ENCODE measurements around the gene HERPUD1.
"Not testable (repeated sequence)": the region's sequence is repeated elsewhere in the genome, so short reads cannot be mapped to it uniquely, and the experiment has no call there.

Gene HERPUD1

DNA sequence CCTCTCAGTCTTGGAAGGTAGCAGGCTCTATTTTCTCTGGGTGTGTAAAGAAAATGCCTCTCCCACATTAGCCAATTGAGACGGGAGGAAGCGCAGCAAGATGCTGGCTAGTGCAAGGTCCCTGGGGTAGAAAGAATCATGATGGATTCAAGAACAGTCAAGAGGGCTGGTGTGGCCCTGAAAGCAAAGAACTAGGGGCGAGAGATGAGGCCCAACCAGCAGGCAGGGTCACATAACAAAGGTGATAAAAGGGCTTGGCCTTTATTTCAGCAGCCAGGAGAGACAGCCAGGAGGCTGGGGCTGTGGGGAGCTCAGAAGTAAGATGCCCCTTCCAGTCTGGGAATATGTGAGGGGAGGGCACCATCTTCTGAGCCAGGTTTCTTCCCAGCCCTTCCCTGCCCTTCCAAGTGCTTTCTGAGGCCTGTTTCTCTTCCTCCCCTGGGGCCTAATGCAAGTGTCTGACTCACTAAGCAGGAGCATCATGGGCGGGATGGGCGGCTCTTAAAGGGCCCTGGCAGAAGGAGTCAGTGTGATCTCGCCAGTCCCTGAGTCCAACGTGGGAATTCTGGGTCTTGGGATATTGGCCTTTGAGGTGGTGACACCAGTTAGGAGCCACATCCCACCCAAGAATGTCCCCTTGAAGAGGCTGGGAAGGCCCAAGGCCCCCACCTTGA, 53.5 kb downstream of the HERPUD1 start:
- no peaks in the 10 kb centered on the region for H3K27me3 Mint-ChIP-seq

GRCh38 chr16:56985962-56986360, 54.0 kb downstream of the HERPUD1 start:
- Mint-ChIP-seq H3K9me3 (no peaks in the 10 kb centered on the region), H3K36me3 (ENCODE audit: low read depth) (peaks cover 93% of the 10 kb centered on the region), H3K4me3 (peak overlapping the region; percentile 44), H3K27me3 (no peaks in the 10 kb centered on the region), H3K27ac (peak overlapping the region; percentile 100), H3K4me1 (ENCODE audit: low read depth) (peaks cover 73% of the 10 kb centered on the region)
- no peak for DNase-seq

More for the DNA sequence above, 53.5 kb downstream of the HERPUD1 start:
- DNase-seq, result no peak
- peak overlapping the region; percentile 44 for H3K4me3 Mint-ChIP-seq
- H3K9me3 Mint-ChIP-seq, result no peaks in the 10 kb centered on the region
- H3K27ac Mint-ChIP-seq, result peak overlapping the region; percentile 100
- peaks cover 89% of the 10 kb centered on the region for H3K36me3 Mint-ChIP-seq (ENCODE audit: low read depth)
- H3K4me1 Mint-ChIP-seq (ENCODE audit: low read depth), result peaks cover 73% of the 10 kb centered on the region

- peak overlapping the region; percentile 100 for H3K27ac Mint-ChIP-seq
- DNase-seq, result no peak
- no peaks in the 10 kb centered on the region for H3K27me3 Mint-ChIP-seq
- H3K4me3 Mint-ChIP-seq, result peak overlapping the region; percentile 100
- H3K36me3 Mint-ChIP-seq (ENCODE audit: low read depth), result peaks cover 94% of the 10 kb centered on the region
- no peaks in the 10 kb centered on the region for H3K9me3 Mint-ChIP-seq
- peaks cover 70% of the 10 kb centered on the region for H3K4me1 Mint-ChIP-seq (ENCODE audit: low read depth)
Measured at GRCh38 chr16:56986361-56986760, 54.4 kb downstream of the HERPUD1 start.

GRCh38 chr16:56986908-56987307, 55.0 kb downstream of the HERPUD1 start:
- Mint-ChIP-seq H3K36me3 (ENCODE audit: low read depth) (peaks cover 94% of the 10 kb centered on the region), H3K4me3 (peak overlapping the region; percentile 100), H3K27ac (peak overlapping the region; percentile 100), H3K4me1 (ENCODE audit: low read depth) (peaks cover 68% of the 10 kb centered on the region)
- DNase-seq, H3K9me3 Mint-ChIP-seq, H3K27me3 Mint-ChIP-seq: not testable (repeated sequence)

DNA sequence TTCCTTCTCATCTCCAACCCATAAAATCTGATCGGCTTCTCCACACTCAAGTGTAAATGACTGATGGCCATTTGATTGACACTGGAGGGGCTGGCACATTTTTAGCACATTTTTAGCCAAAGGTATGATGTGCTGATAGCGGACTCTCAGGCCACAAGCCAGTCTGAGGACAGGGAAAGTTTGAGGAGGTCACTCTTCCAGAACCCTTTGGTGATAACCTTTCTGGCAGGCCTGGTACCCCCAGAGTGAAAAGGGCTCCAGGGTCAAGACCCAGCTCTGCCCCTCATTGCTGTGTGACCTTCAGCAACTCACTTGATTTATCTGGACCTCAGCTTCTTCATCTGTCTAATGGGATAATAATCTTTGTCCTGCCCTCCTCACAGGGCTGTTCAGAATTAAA, 55.8 kb downstream of the HERPUD1 start:
- Mint-ChIP-seq H3K27ac (peak overlapping the region; percentile 100), H3K27me3 (no peaks in the 10 kb centered on the region), H3K9me3 (no peaks in the 10 kb centered on the region), H3K4me1 (ENCODE audit: low read depth) (peaks cover 67% of the 10 kb centered on the region), H3K36me3 (ENCODE audit: low read depth) (peaks cover 92% of the 10 kb centered on the region), H3K4me3 (peak overlapping the region; percentile 100)
- no peak for DNase-seq

DNA sequence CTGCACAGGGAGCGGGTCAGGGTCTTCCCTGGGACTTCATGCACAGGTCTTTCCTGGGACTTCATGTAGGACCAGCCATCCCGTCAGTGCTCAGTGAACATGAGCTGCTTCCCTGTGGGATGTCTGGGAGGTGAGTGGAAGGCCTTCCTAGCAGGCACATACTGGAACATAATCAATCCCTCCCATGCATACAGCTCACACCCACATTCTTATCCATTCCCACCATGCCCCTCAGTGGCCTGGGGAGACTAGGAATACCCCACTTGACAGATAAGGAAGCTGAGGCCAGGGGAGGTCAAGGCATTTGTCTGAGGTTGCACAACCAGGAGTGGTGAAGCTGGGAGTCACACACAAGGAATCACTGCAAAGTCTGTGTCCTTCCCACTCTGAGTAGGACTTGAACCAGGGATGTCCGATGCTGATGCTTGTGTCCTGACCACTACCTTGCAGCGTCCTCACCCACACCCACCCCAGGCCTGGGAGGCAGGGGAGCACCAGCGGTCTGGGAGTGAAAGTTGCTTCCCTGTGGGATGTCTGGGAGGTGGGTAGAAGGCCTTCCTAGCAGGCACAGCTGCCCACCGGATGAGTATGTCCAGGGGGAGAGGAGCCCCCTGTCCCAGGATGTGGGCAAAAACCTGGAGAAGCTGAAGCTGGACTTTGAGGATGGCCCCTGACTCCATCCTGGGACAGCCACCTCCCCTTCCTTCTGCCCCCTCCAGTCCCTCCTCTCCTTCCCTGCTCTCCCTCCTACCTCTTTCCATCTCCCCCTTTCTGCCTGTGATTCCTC, 56.4 kb downstream of the HERPUD1 start:
- H3K4me3 Mint-ChIP-seq, result peak overlapping the region; percentile 100
- no peaks in the 10 kb centered on the region for H3K27me3 Mint-ChIP-seq
- no peaks in the 10 kb centered on the region for H3K9me3 Mint-ChIP-seq
- peak; percentile 56 for DNase-seq
- H3K36me3 Mint-ChIP-seq (ENCODE audit: low read depth), result peaks cover 92% of the 10 kb centered on the region
- peak overlapping the region; percentile 100 for H3K27ac Mint-ChIP-seq
- H3K4me1 Mint-ChIP-seq (ENCODE audit: low read depth), result peaks cover 67% of the 10 kb centered on the region

DNA sequence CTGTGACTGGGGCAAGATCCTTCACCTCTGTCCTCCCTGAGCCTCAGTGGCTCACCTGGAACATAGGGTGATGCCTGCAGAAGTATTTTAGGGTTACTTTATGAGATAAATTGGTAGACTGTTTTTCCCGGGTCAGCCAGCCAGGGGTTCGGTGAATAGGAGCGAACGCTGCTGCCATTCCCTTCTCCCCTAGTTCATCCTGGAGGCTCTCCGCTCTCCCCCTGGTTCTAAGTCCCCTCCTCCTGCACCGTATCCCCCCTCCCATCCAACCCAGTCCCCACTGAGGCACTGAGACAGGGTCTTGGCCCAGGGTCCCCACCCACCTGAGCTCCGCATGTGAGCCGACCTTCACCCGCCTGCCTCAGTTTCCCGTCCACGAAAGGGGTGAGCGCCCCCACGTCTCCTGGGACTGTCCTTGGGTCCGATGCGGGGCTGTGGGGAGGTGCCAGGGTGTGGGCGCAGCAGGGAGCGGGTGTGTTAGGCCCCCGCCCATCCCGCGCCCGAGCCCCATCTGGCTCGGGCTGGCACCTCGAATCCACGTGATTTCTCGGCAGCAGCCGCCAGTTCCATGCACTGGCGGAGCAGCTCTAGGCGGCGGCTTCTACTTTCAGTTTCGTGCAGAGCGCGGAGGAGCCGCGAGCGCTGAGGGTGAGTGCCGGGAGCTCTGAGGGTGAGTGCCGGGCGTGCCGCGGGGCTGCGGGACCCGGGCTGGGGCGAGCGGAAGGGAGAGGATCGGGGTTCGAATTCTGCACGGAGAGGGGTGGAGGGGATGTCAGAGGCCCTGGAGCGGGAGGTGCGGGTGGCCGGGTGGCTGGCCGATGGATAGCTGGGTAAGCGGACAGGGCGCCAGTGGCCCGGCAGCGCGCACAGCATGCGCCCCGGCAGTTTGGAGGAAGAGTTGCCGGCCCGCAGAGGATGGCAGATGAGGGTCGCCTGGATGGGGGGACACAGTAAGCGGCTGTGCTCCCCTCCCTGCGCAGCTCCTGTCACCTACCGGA, 57.3 kb downstream of the HERPUD1 start, which contains the start of gene NLRC5:
TSS of gene NLRC5 (plus strand) at position 610 of the 998 bp plus-strand sequence. CDS start 31,156 bp downstream, outside the sequence.
- Mint-ChIP-seq H3K9me3 (no peaks in the 10 kb centered on the region), H3K4me3 (peak within 1 kb of the TSS; percentile 100), H3K27me3 (no peaks in the 10 kb centered on the region), H3K36me3 (ENCODE audit: low read depth) (peaks cover 93% of the 10 kb centered on the region), H3K27ac (peak within 1 kb of the TSS; percentile 100), H3K4me1 (ENCODE audit: low read depth) (peaks cover 70% of the 10 kb centered on the region)
- DNase-seq, result peak; percentile 94

DNA sequence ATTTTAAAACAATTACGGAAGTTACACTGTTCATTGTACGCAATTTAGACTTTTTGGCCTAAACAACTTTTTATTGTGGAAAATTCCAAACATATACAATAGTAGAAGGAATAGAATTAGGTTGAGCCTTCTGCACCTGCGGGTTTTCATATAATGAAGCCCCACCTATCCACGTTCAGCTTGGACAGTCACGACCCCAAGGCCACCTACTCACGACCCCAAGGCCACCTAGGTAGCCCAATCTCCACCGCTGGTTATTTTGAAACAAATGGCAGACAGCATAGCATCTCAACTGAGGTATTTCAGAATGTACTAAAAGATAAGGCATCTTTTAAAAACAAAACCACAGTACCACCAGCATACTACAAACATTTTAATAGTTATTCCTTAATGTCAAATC, 58.0 kb downstream of the HERPUD1 start:
- H3K27me3 Mint-ChIP-seq, result no peaks in the 10 kb centered on the region

GRCh38 chr16:56990407-56991286, 58.7 kb downstream of the HERPUD1 start:
- peaks cover 89% of the 10 kb centered on the region for H3K36me3 Mint-ChIP-seq (ENCODE audit: low read depth)
- peak; percentile 54 for DNase-seq
- peak overlapping the region; percentile 100 for H3K4me3 Mint-ChIP-seq
- peaks cover 70% of the 10 kb centered on the region for H3K4me1 Mint-ChIP-seq (ENCODE audit: low read depth)
- peak overlapping the region; percentile 100 for H3K27ac Mint-ChIP-seq
- no peaks in the 10 kb centered on the region for H3K9me3 Mint-ChIP-seq
- H3K27me3 Mint-ChIP-seq, result no peaks in the 10 kb centered on the region

More for the DNA sequence above, 58.0 kb downstream of the HERPUD1 start:
- Mint-ChIP-seq H3K36me3 (ENCODE audit: low read depth) (peaks cover 90% of the 10 kb centered on the region), H3K4me3 (peak overlapping the region; percentile 100), H3K27ac (peak overlapping the region; percentile 100), H3K9me3 (no peaks in the 10 kb centered on the region), H3K4me1 (ENCODE audit: low read depth) (peaks cover 70% of the 10 kb centered on the region)
- peak; percentile 52 for DNase-seq

- H3K4me1 Mint-ChIP-seq (ENCODE audit: low read depth), result peaks cover 69% of the 10 kb centered on the region
- H3K9me3 Mint-ChIP-seq, H3K27me3 Mint-ChIP-seq: not testable (repeated sequence)
- peaks cover 93% of the 10 kb centered on the region for H3K36me3 Mint-ChIP-seq (ENCODE audit: low read depth)
- peak overlapping the region; percentile 100 for H3K4me3 Mint-ChIP-seq
- peak; percentile 28 for DNase-seq
- peak overlapping the region; percentile 100 for H3K27ac Mint-ChIP-seq
Measured at GRCh38 chr16:56992431-56992830, 60.5 kb downstream of the HERPUD1 start.

DNA sequence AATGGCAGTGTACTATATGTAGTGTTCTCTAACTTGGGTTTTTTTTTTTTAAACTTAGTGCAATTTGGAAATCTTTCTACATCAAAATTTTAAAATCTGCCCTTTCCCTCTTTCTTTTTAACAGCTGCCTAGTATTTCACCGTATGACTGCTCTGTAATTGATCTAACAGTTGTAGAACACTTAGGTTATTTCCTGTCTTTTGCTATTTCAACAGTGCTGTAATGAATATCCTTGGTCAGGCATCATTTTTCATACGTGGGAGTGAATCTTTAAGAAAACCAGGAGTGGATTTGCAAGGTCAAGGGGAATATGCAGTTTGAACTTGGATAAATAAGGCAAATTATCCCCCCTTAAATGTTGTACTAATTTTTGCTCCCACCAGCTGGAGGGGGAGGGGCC, 61.3 kb downstream of the HERPUD1 start:
- no peaks in the 10 kb centered on the region for H3K9me3 Mint-ChIP-seq
- peaks cover 68% of the 10 kb centered on the region for H3K4me1 Mint-ChIP-seq (ENCODE audit: low read depth)
- no peaks in the 10 kb centered on the region for H3K27me3 Mint-ChIP-seq
- no peak for DNase-seq
- H3K4me3 Mint-ChIP-seq, result peak overlapping the region; percentile 64
- peak overlapping the region; percentile 90 for H3K27ac Mint-ChIP-seq
- H3K36me3 Mint-ChIP-seq (ENCODE audit: low read depth), result peaks cover 91% of the 10 kb centered on the region

DNA sequence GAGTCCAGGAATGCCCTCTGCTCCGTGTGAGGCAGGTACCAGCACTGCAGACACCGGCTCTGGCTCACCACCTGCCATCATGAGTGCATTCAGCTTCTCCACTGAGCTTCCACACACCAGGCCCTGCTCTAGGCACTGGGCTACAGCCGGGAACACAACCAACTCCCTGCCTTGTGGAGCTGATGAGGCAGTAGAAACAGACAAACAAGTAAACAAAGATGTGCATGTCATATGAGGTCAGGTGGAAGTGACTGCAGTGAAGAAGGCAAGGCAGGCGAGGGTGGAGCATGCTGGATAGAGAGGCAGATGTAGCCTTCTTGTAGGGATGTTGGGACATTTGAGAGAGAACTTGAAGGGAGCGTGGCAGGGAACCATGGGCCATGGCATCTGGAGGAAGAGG, 62.4 kb downstream of the HERPUD1 start:
- H3K27ac Mint-ChIP-seq, result peak overlapping the region; percentile 90
- H3K9me3 Mint-ChIP-seq, result no peaks in the 10 kb centered on the region
- peak; percentile 49 for DNase-seq
- peaks cover 77% of the 10 kb centered on the region for H3K4me1 Mint-ChIP-seq (ENCODE audit: low read depth)
- no peaks in the 10 kb centered on the region for H3K27me3 Mint-ChIP-seq
- H3K4me3 Mint-ChIP-seq, result peak overlapping the region; percentile 64
- H3K36me3 Mint-ChIP-seq (ENCODE audit: low read depth), result peaks cover 91% of the 10 kb centered on the region
